ENCODE measurements around the gene LAMA2. TPM values are rescaled to one million over a fixed set of nuclear protein-coding genes. Genes with fewer than 3 reads are reported as not detected.

Gene LAMA2
- total RNA-seq, 4 donors from 2014 or later, result 154 to 331 (median 241) TPM

- TF ChIP-seq CTCF (IDR thresholded peaks at IDR 0.05; ENCODE audit: low read depth), result no peak
Measured at GRCh38 chr6:129217701-129218100, 334.8 kb downstream of the LAMA2 start.

GRCh38 chr6:129233458-129234134 lies 350.7 kb downstream of the LAMA2 start:
- TF ChIP-seq CTCF (IDR thresholded peaks at IDR 0.05; ENCODE audit: low read depth), result no peak

- no peak for TF ChIP-seq CTCF (IDR thresholded peaks at IDR 0.05; ENCODE audit: low read depth)
Measured at GRCh38 chr6:129235167-129236000, 352.4 kb downstream of the LAMA2 start.

GRCh38 chr6:129236001-129236517 lies 353.1 kb downstream of the LAMA2 start:
- no peak for TF ChIP-seq CTCF (IDR thresholded peaks at IDR 0.05; ENCODE audit: low read depth)

GRCh38 chr6:129238991-129239390 lies 356.1 kb downstream of the LAMA2 start:
- TF ChIP-seq CTCF (IDR thresholded peaks at IDR 0.05; ENCODE audit: low read depth), result no peak

- no peak for TF ChIP-seq CTCF (IDR thresholded peaks at IDR 0.05; ENCODE audit: low read depth)
Measured at GRCh38 chr6:129239825-129240491, 357.0 kb downstream of the LAMA2 start.

- TF ChIP-seq CTCF (IDR thresholded peaks at IDR 0.05; ENCODE audit: low read depth), result no peak
Measured at GRCh38 chr6:129240492-129240853, 357.5 kb downstream of the LAMA2 start.

All from subcutaneous adipose tissue (tissue), 4 donors.